Sciatic nerve (tissue), 2 donors: ENCODE results near the gene FAM81A. TPM values are rescaled to one million over a fixed set of nuclear protein-coding genes. Genes with fewer than 3 reads are reported as not detected.
"Not testable (repeated sequence)": the region's sequence is repeated elsewhere in the genome, so short reads cannot be mapped to it uniquely, and the experiment has no call there.

Experiments used
- ATAC-seq: fragments of 200-7000 bp; cut with Tn5 transposase; one replicate; pipeline ENCODE4 v1.9.1; 2020; ENCODE audit warnings: mild to moderate bottlenecking, moderate library complexity
- DNase-seq: peaks from one replicate; pipeline ENCODE4 v3.0.0-alpha.2; 2020; ENCODE audit warnings: low spot score
- intact Hi-C: fragments of 100-400 bp; cut with DNase I; formaldehyde crosslinking; loops from one replicate; pipeline ENCODE4 v1.14.2; 2022
- total RNA-seq: library from RNA; stranded (reverse); fragmentation: NEBNext Ultra II Directional; extraction: Animal tissue kit (Norgen Biotek cat#: 25700); gene quantifications from one replicate; pipeline ENCODE4 v1.2.1, GENCODE V29; 2021
- donor health status: DM: no; HTN: no; CAD: no.
- donor health status: DM: no; HTN: no; CAD: no.

Gene FAM81A
- 18.2 TPM for total RNA-seq

GRCh38 chr15:59437817-59438624 lies at the start of gene FAM81A:
Gene FAM81A (plus strand): TSS chr15:59438186. CDS start chr15:59458627, 20,441 bp downstream.
- DNase-seq (peak; percentile 88), ATAC-seq (peak; percentile 96)
- intact Hi-C loops, result no loop called here

GRCh38 chr15:59388670-59389069 lies 49.3 kb upstream of the FAM81A start:
- ATAC-seq (peak; percentile 59), DNase-seq (no peak)
- intact Hi-C loops, result no loop called here

- intact Hi-C loops, result no loop called here
- no peak for DNase-seq
- ATAC-seq, result no peak
Observed at GRCh38 chr15:59392299-59392698, 45.7 kb upstream of the FAM81A start.

GRCh38 chr15:59394166-59394661 lies 43.8 kb upstream of the FAM81A start:
- intact Hi-C loops, result no loop called here
- DNase-seq (no peak), ATAC-seq (no peak)

GRCh38 chr15:59396211-59396610 lies 41.8 kb upstream of the FAM81A start:
- intact Hi-C loops, result no loop called here
- DNase-seq (no peak), ATAC-seq (no peak)

- intact Hi-C loops, result no loop called here
Observed at GRCh38 chr15:59396679-59397078, 41.3 kb upstream of the FAM81A start.

GRCh38 chr15:59398220-59398619 lies 39.8 kb upstream of the FAM81A start:
- intact Hi-C loops, result no loop called here
- DNase-seq (no peak), ATAC-seq (no peak)

More at GRCh38 chr15:59396679-59397078, 41.3 kb upstream of the FAM81A start:
- ATAC-seq (no peak), DNase-seq (no peak)

GRCh38 chr15:59399465-59400102 lies 38.4 kb upstream of the FAM81A start:
- ATAC-seq (peak; percentile 63), DNase-seq (no peak)

GRCh38 chr15:59400103-59400813 lies 37.7 kb upstream of the FAM81A start:
- intact Hi-C loops, result no loop called here
- no peak for DNase-seq

More at GRCh38 chr15:59399465-59400102, 38.4 kb upstream of the FAM81A start:
- intact Hi-C loops, result no loop called here

GRCh38 chr15:59401051-59401823 lies 36.7 kb upstream of the FAM81A start:
- DNase-seq, intact Hi-C loops, ATAC-seq: not testable (repeated sequence)

More at GRCh38 chr15:59400103-59400813, 37.7 kb upstream of the FAM81A start:
- no peak for ATAC-seq

- intact Hi-C loops, result no loop called here
- ATAC-seq, result no peak
Observed at GRCh38 chr15:59401824-59402569, 36.0 kb upstream of the FAM81A start.

GRCh38 chr15:59405079-59405478 lies 32.9 kb upstream of the FAM81A start:
- intact Hi-C loops, result no loop called here
- no peak for DNase-seq
- no peak for ATAC-seq

More at GRCh38 chr15:59401824-59402569, 36.0 kb upstream of the FAM81A start:
- no peak for DNase-seq

- ATAC-seq, result peak; percentile 58
- no peak for DNase-seq
- intact Hi-C loops, result no loop called here
Observed at GRCh38 chr15:59406446-59406845, 31.5 kb upstream of the FAM81A start.

GRCh38 chr15:59407946-59408345 lies 30.0 kb upstream of the FAM81A start:
- DNase-seq (no peak), ATAC-seq (no peak)
- intact Hi-C loops, result no loop called here

- ATAC-seq (no peak), DNase-seq (no peak)
- intact Hi-C loops, result no loop called here
Observed at GRCh38 chr15:59410391-59410896, 27.5 kb upstream of the FAM81A start.

- DNase-seq (no peak), ATAC-seq (no peak)
- intact Hi-C loops, result no loop called here
Observed at GRCh38 chr15:59413577-59413976, 24.4 kb upstream of the FAM81A start.

- DNase-seq (no peak), ATAC-seq (no peak)
- intact Hi-C loops, result no loop called here
Observed at GRCh38 chr15:59416816-59417215, 21.2 kb upstream of the FAM81A start.

- DNase-seq (no peak), ATAC-seq (no peak)
- intact Hi-C loops, result no loop called here
Observed at GRCh38 chr15:59419170-59419569, 18.8 kb upstream of the FAM81A start.
